Neural cell (in vitro differentiated cells): ENCODE measurements around the gene PIK3R6.

Experiments
- EZH2 ChIP-seq: fragments of 200-600, 300-800 bp; shearing (Covaris generic), sonication (generic); IDR thresholded peaks from 2 replicates; pipeline ENCODE4 v1.6.1; 2014; ENCODE audit warnings: antibody characterized with exemption, low read length, borderline replicate concordance, mild to moderate bottlenecking; ENCODE audit not compliant: insufficient read depth, poor library complexity, severe bottlenecking
- POLR2AphosphoS5 ChIP-seq: IDR thresholded peaks from 2 replicates; pipeline ENCODE4 v1.6.1; 2012
- RAD21 ChIP-seq: fragments of 450-650 bp; conservative IDR thresholded peaks from 2 replicates; pipeline ENCODE4 v1.6.1; 2014; ENCODE audit warnings: antibody characterized with exemption, mild to moderate bottlenecking, moderate library complexity
- REST ChIP-seq: IDR thresholded peaks from 2 replicates; pipeline ENCODE4 v1.6.1; 2012; ENCODE audit warnings: borderline replicate concordance
- TAF1 ChIP-seq: IDR thresholded peaks from 2 replicates; pipeline ENCODE4 v1.6.1; 2012; ENCODE audit warnings: low read depth
- TF ChIP-seq, protein P1 (sequence below): fragments of 450-650 bp; IDR thresholded peaks from 2 replicates; pipeline ENCODE4 v1.5.1; 2014; ENCODE audit warnings: antibody characterized with exemption, mild to moderate bottlenecking, moderate library complexity; ENCODE audit not compliant: poor library complexity, severe bottlenecking

DNA sequence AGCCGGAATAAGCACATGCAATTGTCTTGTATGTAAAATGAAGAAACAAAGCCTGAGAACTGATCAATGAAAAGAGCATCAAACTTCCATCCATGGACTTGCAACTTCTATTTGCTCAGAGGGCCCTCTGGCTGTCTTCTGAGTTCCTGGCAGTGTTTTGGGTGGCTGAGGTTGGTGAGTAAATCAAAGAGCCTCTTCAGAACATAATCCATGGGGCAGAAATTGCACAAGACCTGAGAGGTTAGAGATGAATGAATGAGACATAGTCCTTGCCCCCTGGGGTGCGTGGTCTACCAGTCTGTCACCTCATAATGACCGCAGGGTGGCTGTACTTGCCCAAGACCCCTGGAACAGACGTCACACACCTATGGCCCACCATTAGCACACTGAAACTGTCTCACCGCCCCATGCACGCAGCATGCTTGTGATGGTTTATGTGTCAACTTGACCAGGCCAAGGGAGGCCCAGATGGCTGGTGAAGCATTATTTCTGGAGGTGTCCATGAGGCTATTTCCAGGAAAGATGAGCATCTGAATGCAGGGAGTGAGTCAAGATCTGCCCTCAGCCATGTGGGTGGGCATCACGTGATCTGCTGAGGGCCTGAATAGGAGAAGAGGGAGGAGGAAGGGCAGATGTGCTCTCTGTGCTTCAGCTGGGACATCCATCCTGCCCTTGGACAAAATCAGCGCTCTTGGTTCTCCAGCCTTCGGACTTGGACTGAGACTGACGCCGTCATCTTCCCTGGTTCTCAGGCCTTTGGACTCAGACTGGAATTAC is 8.3 kb downstream of the PIK3R6 start:
- TF ChIP-seq, protein P1, sequence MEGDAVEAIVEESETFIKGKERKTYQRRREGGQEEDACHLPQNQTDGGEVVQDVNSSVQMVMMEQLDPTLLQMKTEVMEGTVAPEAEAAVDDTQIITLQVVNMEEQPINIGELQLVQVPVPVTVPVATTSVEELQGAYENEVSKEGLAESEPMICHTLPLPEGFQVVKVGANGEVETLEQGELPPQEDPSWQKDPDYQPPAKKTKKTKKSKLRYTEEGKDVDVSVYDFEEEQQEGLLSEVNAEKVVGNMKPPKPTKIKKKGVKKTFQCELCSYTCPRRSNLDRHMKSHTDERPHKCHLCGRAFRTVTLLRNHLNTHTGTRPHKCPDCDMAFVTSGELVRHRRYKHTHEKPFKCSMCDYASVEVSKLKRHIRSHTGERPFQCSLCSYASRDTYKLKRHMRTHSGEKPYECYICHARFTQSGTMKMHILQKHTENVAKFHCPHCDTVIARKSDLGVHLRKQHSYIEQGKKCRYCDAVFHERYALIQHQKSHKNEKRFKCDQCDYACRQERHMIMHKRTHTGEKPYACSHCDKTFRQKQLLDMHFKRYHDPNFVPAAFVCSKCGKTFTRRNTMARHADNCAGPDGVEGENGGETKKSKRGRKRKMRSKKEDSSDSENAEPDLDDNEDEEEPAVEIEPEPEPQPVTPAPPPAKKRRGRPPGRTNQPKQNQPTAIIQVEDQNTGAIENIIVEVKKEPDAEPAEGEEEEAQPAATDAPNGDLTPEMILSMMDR: no peak
- TF ChIP-seq EZH2 (no peak), POLR2AphosphoS5 (no peak), TAF1 (no peak), RAD21 (no peak), REST (no peak)
